GM10266 (cell line): ENCODE results near the gene UMAD1.
A peak's percentile ranks its signal among the peaks of the same experiment; 100 is the strongest.
"Not testable (repeated sequence)": the region's sequence is repeated elsewhere in the genome, so short reads cannot be mapped to it uniquely, and the experiment has no call there.

Source experiments
- DNase-seq: peaks from one replicate; pipeline ENCODE4 v3.0.0; 2012; ENCODE audit errors: extremely low spot score
- CTCF ChIP-seq: IDR thresholded peaks from 2 replicates; pipeline ENCODE4 v1.5.1; 2012; ENCODE audit warnings: mild to moderate bottlenecking, low read depth; ENCODE audit not compliant: control insufficient read depth, insufficient read depth; ENCODE audit errors: missing control alignments

Gene UMAD1

GRCh38 chr7:7810826-7811225 is 170.3 kb downstream of the UMAD1 start:
- no peak for DNase-seq
- TF ChIP-seq CTCF = no peak

GRCh38 chr7:7812112-7812511 is 171.6 kb downstream of the UMAD1 start:
- TF ChIP-seq CTCF = no peak
- no peak for DNase-seq

- TF ChIP-seq CTCF = no peak
- no peak for DNase-seq
These were observed 174.8 kb downstream of the UMAD1 start for GRCh38 chr7:7815395-7815794.

- TF ChIP-seq CTCF = no peak
- DNase-seq = peak; percentile 37
These were observed 175.5 kb downstream of the UMAD1 start for GRCh38 chr7:7816084-7816483.

- TF ChIP-seq CTCF = no peak
- no peak for DNase-seq
These were observed 176.4 kb downstream of the UMAD1 start for GRCh38 chr7:7816816-7817536.

GRCh38 chr7:7817748-7818147 is 177.2 kb downstream of the UMAD1 start:
- no peak for TF ChIP-seq CTCF
- DNase-seq = no peak

GRCh38 chr7:7818179-7818578 is 177.6 kb downstream of the UMAD1 start:
- not testable (repeated sequence) for DNase-seq

- no peak for DNase-seq
- TF ChIP-seq CTCF = no peak
These were observed 179.1 kb downstream of the UMAD1 start for GRCh38 chr7:7819442-7820247.
